GM19452 (cell line): Measurements from ENCODE around the gene USB1.

Source experiments
- ATAC-seq: cut with Tn5 transposase; IDR thresholded peaks from one replicate; pipeline ENCODE4 v1.9.1; 2021; ENCODE audit not compliant: unreplicated experiment

The USB1 gene

DNA sequence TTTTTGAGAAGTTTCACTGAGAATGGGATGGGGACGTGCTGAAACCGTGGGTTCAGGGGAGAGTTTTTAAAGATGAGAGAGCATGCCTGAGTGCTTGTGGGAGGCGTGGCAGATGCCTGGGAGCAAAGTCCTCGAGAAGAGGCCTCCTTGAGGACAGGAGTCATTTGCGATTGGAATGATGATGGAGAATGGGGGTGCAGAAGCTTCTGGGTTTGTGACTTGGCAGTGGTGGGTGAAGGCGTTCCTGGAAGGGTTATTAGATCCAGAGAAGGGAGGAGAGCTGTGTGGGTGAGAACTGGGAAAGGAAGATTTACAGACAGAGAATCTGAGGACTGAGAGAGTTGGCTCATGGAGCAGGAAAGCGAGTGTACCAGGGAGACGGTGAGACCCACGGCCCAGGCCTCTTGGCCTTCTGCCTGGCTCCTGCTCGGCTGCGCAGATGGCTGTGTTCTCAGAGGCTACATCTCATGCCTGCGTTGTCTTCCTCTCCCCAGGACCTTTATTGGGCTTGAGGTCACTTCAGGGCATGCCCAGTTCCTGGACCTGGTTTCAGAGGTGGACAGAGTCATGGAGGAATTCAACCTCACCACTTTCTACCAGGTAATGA lies 15.7 kb downstream of the USB1 start:
- no peak for ATAC-seq

DNA sequence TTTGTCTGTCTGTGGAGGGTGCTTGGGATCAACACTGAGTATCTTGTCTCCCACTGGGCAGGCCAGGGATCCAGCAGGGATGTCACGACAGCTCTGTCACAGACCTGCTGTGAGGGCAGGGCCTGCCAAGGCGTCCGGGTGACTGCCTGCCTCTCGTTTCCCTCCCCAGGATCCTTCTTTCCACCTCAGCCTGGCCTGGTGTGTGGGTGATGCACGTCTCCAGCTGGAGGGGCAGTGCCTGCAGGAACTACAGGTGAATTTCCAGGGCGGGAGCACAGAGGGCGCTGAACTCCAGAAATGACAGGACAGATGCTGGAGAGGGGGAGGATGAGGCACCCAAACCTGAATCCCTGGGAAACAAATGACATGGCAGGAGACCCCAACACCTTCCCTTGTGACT lies 17.6 kb downstream of the USB1 start:
- ATAC-seq, result no peak

DNA sequence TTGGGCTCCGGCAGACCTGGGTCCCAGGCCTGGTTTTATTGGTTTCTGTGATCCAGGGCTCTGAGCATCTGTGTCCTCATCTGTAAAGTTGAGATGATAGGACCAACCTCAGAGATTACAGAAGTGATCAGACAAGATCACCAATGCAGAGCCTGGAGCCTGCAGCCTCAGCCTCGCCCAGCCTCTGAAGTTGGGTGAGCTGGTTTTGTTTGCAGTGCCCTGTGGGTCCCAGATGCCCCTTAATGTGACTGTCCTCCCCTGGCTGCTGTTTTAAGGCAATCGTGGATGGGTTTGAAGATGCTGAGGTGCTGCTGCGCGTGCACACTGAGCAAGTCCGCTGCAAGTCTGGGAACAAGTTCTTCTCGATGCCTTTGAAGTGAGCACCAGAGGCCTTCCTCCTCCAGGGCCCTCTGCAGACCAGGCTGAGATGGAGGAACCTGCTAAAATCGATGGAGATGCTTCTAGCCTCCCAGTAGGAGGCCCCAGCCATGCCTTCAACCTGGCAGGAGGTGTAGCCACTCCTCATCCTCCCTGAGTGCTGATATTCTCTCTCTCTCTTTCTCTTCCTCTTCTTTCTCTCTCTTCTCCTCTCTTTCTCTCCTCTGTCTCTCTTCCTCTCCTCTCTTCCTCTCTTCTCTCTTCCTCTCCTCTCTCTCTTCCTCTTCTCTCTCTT lies 18.8 kb downstream of the USB1 start:
- ATAC-seq, result no peak

DNA sequence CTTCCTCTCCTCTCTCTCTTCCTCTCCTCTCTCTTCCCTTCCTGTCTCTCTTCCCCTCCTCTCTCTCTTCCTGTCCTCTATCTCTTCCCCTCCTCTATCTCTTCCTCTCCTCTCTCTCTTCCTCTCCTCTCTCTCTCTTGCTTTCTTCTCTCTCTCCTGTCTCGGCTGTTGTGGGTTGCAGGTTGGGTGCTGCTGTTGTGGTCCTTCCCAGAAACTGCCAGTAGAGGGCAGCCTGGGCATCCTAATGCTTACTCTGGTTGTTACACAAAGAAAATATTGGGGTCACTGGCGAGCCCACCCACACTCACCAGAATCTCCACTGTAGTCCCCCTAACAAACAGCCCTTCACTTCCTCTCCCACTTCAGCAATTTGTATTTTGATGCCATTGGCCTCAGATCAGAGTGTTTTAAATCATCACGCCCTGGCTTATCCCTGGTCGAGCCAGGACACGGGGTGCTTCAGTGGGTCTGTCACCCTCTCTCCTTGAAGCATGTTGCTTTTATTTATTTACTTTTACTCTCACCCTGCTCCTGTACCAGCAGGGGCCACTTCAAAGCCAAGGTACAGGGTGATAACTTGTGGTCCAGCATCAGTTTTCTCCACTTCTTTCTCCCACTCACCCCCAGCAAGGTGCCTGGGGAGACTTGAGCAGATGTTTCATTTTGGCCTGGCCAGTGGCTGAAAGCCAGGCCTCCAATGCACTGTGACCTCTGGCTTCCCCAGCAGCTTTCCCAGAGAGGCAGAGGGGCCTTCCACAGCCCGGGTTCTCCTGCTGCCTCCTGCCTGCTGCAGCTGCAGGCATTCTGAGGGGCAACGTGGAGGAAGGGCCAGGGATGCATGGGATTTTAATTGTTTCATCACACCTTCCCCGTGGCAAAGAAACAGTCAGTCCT lies 19.7 kb downstream of the USB1 start:
- no peak for ATAC-seq

DNA sequence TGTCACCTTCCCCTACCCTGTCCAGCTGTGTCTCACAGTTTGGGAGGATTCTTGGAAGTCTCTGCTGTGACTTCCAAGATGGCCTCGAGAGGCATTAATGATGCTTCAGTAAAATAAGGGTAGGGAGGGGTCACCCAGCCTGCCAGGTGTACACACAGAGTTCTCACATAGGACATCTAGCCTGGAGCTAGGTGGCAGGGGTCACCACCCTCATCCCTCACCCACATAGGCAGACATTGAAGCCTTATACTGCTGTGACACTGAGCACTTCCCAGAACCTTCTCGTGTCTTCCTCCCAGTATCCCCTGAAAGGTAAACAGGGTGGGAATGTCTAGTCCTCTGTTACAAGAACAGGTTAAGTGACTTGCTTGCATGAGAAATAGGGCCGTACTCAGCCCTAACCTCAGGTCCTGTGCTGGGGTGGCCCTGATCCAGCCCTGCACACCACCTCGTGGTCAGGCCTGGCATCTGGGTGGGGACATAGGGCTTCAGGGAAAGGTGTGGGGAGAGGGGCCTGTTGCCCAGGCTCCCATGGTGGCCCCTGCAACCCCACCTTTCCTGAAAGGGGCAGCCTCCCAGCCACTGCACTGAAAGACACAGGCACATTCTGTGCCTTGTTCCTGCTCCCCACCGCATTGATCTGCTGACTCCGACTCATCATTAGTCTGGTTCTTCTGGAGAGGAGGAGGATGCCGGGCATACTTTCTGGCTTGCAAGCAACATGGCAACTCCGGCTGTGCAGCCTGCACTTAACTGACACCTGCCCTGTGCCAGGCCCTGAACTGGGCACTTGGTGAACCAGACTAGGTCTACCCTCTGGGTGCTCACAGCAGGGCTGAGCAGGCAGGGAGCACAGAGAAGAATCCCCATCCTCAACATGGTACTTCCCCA lies 20.7 kb downstream of the USB1 start:
- ATAC-seq, result no peak

DNA sequence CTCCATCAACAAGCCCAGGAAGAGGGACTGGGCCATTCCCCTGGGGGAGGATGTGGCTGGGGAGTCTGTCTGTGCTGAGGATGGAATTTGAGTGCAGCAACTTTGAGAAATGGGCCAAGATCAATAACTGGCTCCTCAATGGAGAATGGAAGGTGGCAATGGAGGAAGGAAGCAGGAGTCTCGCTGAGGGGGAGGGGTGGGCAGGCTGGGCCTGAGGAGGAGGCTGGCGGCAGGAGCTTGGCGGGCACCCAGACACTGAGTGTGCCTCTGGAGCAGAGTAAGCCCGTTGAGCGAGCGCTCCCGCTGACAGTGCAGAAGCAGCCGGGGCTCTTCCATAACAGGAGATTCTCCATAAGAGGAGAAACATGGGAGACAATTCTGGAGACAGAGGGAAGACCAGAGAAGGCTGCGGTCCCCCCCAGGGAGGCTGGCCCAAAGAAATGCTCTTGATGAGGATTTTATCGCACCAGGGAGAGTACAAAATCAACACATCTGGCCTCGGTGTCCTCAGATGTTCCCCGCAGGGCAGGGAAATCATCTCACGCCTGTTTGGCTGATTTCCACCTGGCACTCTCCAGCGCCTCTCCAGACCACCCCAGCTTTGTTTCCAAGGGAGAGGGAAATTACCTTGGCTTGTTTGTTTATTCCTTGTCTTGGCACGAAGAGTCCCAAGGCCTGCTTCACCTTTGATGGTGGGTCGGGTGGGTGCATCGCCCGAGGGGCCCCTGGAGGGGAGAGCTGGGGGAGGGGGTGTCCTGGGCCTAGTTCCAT lies 21.6 kb downstream of the USB1 start:
- ATAC-seq, result no peak

DNA sequence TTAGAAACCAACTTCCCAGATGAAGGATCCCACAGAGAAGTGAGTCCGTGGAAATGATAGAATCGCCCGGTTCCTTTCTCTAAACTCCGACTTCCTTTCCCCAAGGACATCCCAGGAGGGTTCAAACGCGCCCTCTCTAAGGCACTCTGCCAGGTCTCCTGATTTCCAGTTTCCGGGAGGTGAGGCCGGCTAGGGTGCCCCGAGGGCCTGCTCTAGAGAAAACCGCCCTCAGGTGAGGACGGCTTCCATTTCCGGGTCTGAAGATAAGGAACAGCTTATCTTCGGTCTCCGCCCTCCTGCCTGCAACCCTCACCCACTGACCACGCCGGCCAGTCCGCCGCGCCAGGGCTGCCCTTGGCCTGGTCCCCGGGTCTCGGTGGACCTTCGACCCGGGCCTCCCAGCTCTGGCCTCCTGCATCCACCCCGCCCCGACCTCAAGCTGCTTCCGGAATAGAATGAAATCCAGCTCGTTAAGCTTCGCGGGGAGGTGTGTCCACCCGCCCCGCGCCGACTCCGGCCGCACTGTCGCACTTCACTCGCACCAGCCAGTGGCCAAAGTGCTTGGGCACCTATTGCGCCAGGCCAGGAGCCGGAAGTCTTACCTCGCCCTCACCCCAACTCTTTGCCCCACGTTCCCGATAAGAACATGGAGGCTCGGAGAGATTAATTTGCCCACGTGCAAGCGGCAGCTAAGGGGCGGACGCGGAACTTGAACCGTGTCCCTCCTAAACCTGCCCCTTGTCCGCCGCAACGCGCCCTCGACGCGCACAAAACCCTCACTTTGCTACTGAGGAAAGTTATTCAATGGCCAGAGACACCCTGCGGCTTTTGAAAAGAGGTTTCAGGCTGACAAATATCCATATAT lies 23.5 kb downstream of the USB1 start:
- no peak for ATAC-seq

DNA sequence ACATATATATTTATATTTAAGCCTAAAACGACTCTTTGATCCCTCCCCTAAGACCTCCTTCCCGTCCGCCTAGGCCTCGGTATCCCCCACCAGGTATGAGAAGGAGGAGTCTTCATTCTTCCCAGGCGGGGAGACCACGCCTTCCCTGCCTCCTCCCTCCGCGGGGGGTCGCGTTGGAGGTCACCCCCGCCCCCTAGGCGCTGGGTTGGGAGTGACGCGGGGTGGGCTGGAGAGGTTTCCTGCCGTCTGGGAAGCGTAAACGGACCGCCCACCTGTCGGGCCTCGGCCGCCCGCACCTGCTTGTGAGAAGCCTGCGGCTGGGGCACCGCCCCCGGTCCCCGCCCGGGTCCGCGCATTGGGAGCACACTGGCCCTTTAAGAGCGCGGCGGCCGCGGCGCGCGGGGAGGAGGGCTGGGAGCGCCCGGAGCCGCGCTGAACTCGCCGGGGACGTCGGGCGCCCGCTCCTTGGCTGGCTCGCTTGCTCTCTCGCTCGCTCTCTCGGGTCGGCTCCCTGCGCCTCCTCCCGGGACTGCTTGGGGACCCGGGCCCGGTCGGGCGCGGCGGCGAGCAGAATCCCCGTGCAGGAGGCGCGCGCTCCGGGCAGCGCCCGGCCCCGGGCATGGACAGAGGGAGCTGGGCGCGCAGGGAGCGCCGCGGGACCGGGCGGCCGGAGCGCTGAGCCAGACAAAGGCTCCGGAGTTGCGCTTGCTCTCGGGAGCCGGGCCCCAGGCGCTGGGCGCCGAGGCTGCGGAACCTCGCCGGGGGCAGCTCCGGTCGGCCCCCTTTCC lies 24.3 kb downstream of the USB1 start, which contains the start of gene MMP15:
Gene MMP15, plus strand, starts transcription at position 404 of the 788 bp plus-strand sequence. CDS start 597 bp downstream, outside the sequence.
- ATAC-seq, result peak; percentile 64

DNA sequence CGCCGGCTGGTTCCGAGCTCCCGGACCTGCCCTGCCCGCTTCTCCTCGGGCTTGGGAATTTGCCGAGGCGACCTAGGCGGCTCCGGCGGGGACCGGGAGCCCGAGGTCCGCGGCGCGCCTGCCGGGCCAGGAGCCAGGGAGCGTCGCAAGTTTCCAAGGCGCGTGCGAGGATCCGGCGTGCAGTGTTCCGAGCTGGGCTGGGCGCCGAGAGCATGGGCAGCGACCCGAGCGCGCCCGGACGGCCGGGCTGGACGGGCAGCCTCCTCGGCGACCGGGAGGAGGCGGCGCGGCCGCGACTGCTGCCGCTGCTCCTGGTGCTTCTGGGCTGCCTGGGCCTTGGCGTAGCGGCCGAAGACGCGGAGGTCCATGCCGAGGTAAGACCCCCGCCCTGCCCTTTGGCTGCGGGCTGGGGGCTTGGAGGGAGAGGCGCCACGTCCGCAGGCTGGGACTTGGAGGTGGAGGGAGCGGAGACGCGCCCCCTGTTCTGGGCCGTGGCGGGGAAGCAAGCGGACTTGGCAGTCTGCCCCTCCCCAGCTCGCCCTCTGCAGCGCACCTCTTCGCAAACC lies 25.0 kb downstream of the USB1 start:
- ATAC-seq, result peak; percentile 11

DNA sequence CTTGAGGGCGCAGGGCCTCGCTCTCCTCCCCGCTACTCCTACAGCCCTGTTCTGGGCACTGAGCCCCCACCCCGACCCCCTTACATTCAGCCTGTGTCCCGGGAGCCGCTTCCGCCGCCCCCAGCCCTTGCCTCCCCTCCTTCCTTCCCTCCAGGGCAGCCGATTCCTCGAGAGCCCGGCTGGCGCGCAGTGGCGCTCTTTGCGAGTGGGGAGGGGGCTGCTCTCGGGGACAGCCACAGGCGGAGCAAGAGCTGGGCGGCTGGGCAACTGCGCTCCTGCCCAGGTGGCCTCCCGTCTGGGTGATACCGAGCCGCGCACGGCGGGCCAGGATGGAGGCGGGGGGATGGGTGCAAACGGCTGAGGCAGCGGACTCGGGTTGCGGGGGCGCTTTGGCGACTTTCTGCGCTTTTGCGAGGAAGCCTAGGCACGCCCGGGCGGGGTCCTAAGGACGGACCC lies 25.5 kb downstream of the USB1 start:
- ATAC-seq, result no peak

DNA sequence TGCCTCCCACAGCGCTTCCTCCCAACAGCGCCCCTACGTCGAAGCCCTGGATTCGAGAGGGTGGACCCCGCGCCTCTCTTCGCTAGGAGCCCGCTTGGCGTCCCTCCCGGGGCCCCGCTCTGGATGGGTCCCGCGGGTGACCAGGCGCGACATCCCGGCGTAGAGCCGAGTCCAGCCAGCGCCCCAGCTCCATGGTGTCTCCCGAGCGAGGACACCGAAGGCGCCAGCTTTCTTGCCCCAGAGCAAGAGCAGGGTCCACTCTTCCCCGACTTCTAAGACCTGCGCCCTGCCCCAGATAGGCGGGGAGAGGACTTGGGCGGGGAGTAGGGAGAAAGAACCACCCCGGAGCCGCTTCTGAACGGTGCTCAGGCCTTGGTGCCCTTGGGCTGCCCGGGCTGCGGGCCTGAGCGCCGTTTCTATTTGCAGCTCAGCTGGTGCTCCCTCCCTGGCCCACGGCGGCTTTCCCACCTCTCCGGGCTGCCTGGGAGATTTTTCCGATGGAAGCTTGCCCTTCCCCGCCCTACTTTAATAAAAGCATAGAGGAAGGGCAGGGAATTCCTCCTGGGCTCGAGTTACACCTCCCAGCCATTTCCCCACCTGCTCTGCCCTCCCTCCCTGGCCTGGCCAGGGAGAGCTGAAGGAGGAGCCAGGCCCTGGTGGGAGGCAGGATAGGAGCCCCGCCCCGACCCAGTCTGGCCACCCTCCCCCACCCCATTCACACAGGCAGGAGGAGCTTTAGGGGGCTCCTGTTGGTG lies 26.1 kb downstream of the USB1 start:
- ATAC-seq, result no peak

DNA sequence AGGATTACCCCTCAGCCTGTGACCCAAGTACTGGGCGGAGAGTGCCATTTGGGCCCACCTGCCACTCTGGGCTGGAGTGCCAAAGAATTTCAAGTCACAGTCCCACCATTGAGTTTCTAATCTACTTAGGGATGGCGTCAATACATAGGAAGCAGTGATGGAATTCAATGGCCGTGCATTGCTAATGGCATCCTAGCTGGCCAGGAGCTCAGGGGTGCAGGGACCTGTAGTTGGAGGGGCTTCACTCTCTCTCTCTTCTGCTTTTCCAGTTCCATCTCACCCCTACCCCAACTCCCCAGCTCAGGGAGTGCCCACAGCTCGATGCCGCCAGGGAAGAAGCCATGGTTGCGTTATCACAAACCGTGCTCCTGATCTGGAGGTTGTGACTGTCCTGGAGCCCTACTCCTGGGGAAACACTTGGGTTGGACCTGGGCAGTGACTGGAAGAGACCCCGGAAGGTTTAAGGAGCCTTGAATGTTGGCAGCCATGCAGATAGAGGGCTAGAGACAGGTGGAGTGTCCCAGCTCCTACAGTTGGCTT lies 26.8 kb downstream of the USB1 start:
- no peak for ATAC-seq

DNA sequence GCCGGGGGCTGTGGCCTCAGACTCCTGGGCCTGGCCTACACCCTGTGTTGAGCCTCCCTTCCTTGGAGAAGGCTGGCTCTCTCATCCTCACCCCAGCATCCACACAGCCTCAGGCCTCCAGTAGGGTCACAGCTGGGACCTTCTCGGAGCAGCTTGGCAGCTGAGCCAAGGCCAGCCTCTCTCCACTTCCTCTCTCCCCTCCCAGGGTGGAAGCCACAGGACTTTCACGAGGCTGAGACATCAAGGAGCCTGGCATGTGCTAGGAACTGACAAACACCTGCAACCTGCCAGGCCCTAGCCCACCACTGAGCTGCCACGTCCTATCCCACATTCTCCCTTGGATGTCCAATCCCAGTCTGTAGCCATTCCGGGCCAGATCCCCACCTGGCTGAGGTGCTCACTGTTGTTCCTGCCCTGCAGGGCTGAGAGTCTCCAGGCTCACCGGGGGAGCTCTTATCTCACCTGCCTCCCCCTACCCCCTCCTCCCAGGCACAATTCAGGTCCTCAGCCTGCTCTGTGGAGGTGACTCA lies 27.4 kb downstream of the USB1 start:
- ATAC-seq, result no peak

DNA sequence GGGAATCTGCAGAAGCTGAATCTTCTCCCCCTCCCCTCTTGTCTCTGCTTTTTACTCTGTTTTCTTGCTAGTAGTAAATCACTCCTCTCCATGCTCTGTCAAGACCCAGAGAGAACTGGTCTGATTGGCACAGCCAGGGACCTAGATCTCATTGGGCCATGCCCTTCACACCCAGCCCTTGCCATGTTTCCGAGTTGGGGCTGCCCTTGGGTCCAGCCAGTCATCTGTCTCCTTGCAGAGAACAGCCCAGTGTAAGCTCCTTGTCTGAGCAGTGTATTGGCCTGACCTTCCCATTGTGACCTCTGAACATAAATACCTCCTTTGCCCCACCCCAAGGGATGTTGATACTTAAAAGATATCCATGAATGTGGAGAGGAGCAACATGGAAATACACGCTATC lies 28.2 kb downstream of the USB1 start:
- ATAC-seq, result no peak

DNA sequence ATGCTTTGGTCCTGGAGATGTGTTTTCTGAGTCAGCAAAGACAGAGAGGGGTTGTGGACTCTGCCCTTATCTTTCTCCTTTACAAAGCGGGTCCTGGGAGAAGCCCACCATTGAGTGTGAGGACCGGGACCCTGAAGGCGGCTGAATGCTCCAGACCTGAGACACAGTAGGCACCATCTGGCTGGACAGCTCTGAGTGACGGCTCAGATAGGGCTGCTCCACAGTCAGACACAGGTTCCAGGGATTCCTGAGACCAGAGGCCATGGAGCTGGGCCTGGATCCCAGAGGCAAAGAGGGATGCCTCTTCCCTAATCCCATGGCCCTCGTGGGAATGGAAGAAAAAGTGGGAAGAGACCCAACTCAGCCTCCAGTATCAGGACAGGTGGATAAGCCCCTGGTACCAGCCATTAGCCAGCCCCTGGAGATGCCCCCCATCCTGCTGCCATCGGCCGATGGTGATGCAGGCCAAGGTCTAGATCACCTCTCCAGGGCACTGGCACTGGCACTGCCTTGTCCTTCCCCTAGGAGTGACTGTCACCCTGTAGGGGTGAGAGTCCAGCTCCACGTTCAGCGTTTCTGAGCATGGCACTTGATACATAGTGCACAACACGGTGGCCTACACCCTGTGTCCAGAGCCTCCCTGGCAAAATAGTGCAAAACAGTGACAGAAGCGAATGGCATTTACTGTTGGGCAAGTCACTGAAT lies 29.1 kb downstream of the USB1 start:
- no peak for ATAC-seq
